PFSK-1 (cell line): Measurements from ENCODE around the gene TOLLIP.

ENCODE experiments used
- POLR2AphosphoS5 ChIP-seq: IDR thresholded peaks from 2 replicates; pipeline ENCODE4 v1.6.1; 2012; ENCODE audit warnings: low read depth, mild to moderate bottlenecking, control low read depth, low read length, moderate library complexity
- TF ChIP-seq, protein P1 (sequence below), 2 experiments: IDR thresholded peaks; 2 replicates each; pipeline versions ENCODE4 v1.6.1 to v1.8.0; 2011 to 2012; ENCODE audit warnings: low read depth in 2 of 2, low read length in 2 of 2, control low read depth in 1 of 2, inconsistent platforms in 1 of 2, mild to moderate bottlenecking in 1 of 2, moderate library complexity in 1 of 2; ENCODE audit not compliant: insufficient read depth in 1 of 2

DNA sequence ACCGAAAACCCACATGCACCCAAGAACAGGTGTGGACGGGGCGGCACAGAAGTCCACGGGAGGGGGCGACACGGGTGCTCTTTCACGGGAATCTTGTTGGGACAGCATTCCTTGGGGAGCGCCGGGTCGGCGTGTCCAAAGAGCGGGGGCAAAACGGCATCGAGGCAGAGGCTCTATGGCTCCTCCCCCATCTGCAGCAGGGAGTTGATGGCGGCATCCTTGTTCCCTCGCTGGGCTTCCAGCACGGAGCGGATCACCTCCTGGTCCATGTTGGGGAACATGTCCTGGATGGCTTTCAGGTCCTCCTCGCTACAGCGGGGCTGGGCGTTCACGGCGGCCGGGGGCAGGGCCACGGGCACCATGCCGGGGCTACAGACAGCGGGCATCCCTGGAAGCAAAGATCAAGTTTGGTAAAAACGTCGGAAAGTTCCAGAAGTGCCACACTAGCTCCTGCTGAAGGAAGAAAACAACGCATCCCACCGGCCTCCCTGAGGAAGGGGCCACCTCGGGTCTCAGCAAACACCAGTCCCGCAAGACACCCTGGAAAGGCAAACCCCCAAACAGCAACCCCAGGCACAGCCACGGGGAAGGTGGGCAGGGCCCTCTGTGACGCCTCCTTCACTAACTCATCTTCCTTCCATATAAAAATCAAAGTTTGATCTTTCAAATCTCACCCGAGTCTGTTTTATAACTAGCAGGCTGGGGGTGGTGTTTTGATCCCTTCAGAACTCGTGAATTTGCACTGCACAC is 32.4 kb downstream of the TOLLIP start:
- TF ChIP-seq, protein P1, sequence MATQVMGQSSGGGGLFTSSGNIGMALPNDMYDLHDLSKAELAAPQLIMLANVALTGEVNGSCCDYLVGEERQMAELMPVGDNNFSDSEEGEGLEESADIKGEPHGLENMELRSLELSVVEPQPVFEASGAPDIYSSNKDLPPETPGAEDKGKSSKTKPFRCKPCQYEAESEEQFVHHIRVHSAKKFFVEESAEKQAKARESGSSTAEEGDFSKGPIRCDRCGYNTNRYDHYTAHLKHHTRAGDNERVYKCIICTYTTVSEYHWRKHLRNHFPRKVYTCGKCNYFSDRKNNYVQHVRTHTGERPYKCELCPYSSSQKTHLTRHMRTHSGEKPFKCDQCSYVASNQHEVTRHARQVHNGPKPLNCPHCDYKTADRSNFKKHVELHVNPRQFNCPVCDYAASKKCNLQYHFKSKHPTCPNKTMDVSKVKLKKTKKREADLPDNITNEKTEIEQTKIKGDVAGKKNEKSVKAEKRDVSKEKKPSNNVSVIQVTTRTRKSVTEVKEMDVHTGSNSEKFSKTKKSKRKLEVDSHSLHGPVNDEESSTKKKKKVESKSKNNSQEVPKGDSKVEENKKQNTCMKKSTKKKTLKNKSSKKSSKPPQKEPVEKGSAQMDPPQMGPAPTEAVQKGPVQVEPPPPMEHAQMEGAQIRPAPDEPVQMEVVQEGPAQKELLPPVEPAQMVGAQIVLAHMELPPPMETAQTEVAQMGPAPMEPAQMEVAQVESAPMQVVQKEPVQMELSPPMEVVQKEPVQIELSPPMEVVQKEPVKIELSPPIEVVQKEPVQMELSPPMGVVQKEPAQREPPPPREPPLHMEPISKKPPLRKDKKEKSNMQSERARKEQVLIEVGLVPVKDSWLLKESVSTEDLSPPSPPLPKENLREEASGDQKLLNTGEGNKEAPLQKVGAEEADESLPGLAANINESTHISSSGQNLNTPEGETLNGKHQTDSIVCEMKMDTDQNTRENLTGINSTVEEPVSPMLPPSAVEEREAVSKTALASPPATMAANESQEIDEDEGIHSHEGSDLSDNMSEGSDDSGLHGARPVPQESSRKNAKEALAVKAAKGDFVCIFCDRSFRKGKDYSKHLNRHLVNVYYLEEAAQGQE (IDR thresholded peaks at IDR 0.05; ENCODE audit: insufficient read depth in 1 of 2, low read depth in 2 of 2, low read length in 2 of 2), result no peak
- TF ChIP-seq POLR2AphosphoS5, result no peak
